Colonic mucosa (tissue), 4 donors: ENCODE results near the gene PRKAG2. TPM values are rescaled to one million over a fixed set of nuclear protein-coding genes. Genes with fewer than 3 reads are reported as not detected.

Experiments used
- DNase-seq: peaks from one replicate; pipeline ENCODE4 v3.0.0-alpha.2; 2020
- H3K27ac ChIP-seq: fragments of 200-600 bp; one replicate; pipeline ENCODE4 v1.8.0; 2021
- H3K27me3 ChIP-seq: fragments of 200-600 bp; one replicate; pipeline ENCODE4 v1.8.0; 2021
- H3K36me3 ChIP-seq: fragments of 200-600 bp; one replicate; pipeline ENCODE4 v1.8.0; 2021
- H3K4me1 ChIP-seq: fragments of 200-600 bp; one replicate; pipeline ENCODE4 v1.8.0; 2021; ENCODE audit warnings: mild to moderate bottlenecking
- H3K4me3 ChIP-seq: fragments of 200-600 bp; one replicate; pipeline ENCODE4 v1.8.0; 2021
- H3K9ac ChIP-seq, 2 donors: one replicate each; pipeline ENCODE4 v1.7.0; 2013; ENCODE audit warnings: control low read depth in 2 of 2, low read depth in 2 of 2, low read length in 2 of 2
- H3K9me3 ChIP-seq: fragments of 200-600 bp; one replicate; pipeline ENCODE4 v1.8.0; 2021
- CTCF ChIP-seq: fragments of 200-600 bp; IDR thresholded peaks from one replicate; pipeline ENCODE4 v1.8.0; 2022; ENCODE audit warnings: antibody characterized with exemption, mild to moderate bottlenecking
- intact Hi-C: fragments of 100-400 bp; cut with DNase I; formaldehyde crosslinking; loops from one replicate; pipeline ENCODE4 v1.14.1; 2022
- total RNA-seq, 2 donors: library from RNA; stranded (reverse); fragmentation: NEBNext Ultra II Directional in 1 of 2; extraction: Animal tissue kit (Norgen Biotek cat#: 25700) in 1 of 2; gene quantifications; one replicate each; pipeline ENCODE4 v1.2.1, GENCODE V29; 2021
- donor health status: healthy.
- donor health status: DM: no; HTN: no; CAD: no.
- donor health status: DM: no; HTN: no; CAD: no.

Gene PRKAG2
- total RNA-seq, 2 donors from 2014 or later: 36.3 to 42.0 TPM

DNA sequence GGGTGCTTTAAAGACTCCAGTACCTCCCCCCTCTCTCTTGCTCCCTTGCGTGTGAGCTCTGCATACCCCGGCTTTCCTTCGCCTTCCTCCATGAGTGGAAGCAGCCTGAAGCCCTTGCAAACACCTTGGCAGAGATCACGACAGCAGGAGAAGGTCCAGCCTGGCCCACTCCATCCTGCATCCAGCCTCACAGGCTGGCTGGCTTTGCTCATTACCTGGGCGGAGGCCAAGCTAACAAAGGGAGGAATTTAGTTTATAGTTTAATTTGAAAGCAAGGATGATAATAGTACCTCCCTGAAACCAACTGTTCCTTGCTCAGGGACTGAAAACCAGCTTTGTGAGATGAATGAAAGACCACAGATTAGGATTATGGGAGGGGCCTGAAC is 99.4 kb downstream of the PRKAG2 start:
- DNase-seq: no peak
- H3K36me3 ChIP-seq: no peaks in the 10 kb centered on the region
- H3K9ac ChIP-seq: no peak overlapping the region
- no peaks in the 10 kb centered on the region for H3K4me1 ChIP-seq
- TF ChIP-seq CTCF: no peak
- intact Hi-C loops: no loop called here
- H3K4me3 ChIP-seq: no peak overlapping the region
- no peaks in the 10 kb centered on the region for H3K27me3 ChIP-seq
- no peaks in the 10 kb centered on the region for H3K9me3 ChIP-seq
- no peak overlapping the region for H3K27ac ChIP-seq

- Histone ChIP-seq H3K27ac (no peak overlapping the region), H3K9me3 (no peaks in the 10 kb centered on the region), H3K4me1 (no peaks in the 10 kb centered on the region), H3K27me3 (no peaks in the 10 kb centered on the region), H3K4me3 (no peak overlapping the region), H3K36me3 (no peaks in the 10 kb centered on the region), H3K9ac (no peak overlapping the region)
- TF ChIP-seq CTCF: no peak
- intact Hi-C loops: no loop called here
- no peak for DNase-seq
Measured at GRCh38 chr7:151776876-151777494, 99.9 kb downstream of the PRKAG2 start.

DNA sequence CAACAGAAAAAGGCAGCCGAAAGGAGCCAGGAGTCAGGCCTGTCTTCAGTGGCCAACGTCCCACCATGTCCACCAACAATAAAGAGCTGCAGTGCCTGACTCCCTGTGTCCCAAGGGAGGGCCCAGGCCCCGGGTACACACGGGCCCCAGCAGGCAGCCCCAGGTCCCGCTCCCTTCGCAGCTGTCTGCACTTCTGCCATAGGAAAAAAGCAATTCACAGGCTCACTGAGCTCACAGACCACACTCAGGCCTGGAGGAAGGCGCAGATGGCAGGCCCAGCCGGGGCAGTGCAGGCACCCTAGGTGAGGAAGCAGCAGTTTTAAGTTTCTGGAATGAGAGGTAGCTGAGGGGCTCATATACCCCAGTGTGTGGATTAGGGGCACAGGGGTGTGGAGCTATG is 100.5 kb downstream of the PRKAG2 start:
- no peaks in the 10 kb centered on the region for H3K9me3 ChIP-seq
- no peaks in the 10 kb centered on the region for H3K36me3 ChIP-seq
- H3K4me3 ChIP-seq: no peak overlapping the region
- no peak overlapping the region for H3K27ac ChIP-seq
- H3K4me1 ChIP-seq: no peaks in the 10 kb centered on the region
- TF ChIP-seq CTCF: no peak
- no peaks in the 10 kb centered on the region for H3K27me3 ChIP-seq
- DNase-seq: no peak
- intact Hi-C loops: no loop called here
- H3K9ac ChIP-seq: no peak overlapping the region

GRCh38 chr7:151775547-151776443 is 101.1 kb downstream of the PRKAG2 start:
- H3K36me3 ChIP-seq: no peaks in the 10 kb centered on the region
- intact Hi-C loops: no loop called here
- no peaks in the 10 kb centered on the region for H3K4me1 ChIP-seq
- TF ChIP-seq CTCF: no peak
- H3K27me3 ChIP-seq: no peaks in the 10 kb centered on the region
- no peak overlapping the region for H3K9ac ChIP-seq
- H3K4me3 ChIP-seq: no peak overlapping the region
- no peak for DNase-seq
- no peaks in the 10 kb centered on the region for H3K9me3 ChIP-seq
- no peak overlapping the region for H3K27ac ChIP-seq

DNA sequence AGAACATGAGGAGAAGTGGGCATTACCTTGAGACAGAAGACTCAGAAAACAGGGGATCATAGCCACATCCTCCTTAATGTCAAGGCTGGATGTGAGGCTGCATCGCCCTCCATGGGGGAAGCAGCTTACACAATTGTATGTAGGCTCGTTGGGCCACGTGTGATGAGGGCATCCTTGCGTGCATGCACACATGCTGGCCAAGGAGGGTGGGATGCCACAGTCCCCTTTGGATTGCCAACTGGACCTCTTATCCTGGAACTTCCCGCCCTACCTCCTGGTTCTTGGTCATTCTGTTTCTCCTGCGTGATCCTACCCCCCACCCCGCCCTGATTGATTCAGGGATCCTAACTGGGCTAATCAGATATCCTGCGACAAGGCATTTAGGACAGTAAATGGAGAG is 102.0 kb downstream of the PRKAG2 start:
- no peak for DNase-seq
- intact Hi-C loops: no loop called here
- TF ChIP-seq CTCF: no peak
- H3K36me3 ChIP-seq: no peaks in the 10 kb centered on the region
- H3K27ac ChIP-seq: no peak overlapping the region
- no peaks in the 10 kb centered on the region for H3K4me1 ChIP-seq
- no peak overlapping the region for H3K4me3 ChIP-seq
- no peaks in the 10 kb centered on the region for H3K27me3 ChIP-seq
- no peak overlapping the region for H3K9ac ChIP-seq
- H3K9me3 ChIP-seq: no peaks in the 10 kb centered on the region
